ENCODE measurements around the gene VSIG8.

The VSIG8 gene

GRCh38 chr1:159856576-159856975 lies 5.9 kb downstream of the VSIG8 start:
- DNase-seq (ENCODE audit: low spot score), result no peak

GRCh38 chr1:159855709-159856108 lies 6.7 kb downstream of the VSIG8 start:
- DNase-seq (ENCODE audit: low spot score), result no peak

GRCh38 chr1:159854693-159855192 lies 7.7 kb downstream of the VSIG8 start:
- DNase-seq (ENCODE audit: low spot score), result peak; percentile 94

DNA sequence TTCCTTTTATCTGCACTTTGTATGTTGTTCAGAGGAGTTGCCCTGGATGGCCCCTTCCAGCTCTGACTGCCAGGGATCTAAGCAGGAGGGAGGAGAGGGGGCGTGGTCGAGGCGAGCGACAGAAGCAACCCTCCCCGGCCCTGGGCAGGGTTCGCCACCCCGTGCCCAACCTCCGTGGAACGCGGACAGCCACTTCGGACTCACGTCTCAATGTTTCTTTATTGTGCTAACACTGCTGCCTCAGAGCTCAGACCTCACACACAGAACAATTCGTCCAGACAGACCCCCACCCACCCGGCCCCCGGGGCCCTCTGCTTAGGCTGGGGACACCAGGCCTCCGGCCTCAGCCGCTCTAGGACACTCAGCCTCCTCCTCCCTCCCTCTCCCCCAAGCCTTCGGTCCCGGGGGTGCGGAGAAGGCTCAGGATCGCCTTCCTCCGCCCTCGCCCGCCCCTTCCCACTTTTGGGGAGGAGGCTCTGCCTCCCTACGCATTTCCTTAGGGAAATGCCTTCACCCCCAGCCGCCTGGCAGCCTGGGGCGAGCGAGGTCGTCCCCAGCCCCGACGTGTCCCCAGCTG lies 8.3 kb downstream of the VSIG8 start:
- peak; percentile 83 for DNase-seq (ENCODE audit: low spot score)

DNA sequence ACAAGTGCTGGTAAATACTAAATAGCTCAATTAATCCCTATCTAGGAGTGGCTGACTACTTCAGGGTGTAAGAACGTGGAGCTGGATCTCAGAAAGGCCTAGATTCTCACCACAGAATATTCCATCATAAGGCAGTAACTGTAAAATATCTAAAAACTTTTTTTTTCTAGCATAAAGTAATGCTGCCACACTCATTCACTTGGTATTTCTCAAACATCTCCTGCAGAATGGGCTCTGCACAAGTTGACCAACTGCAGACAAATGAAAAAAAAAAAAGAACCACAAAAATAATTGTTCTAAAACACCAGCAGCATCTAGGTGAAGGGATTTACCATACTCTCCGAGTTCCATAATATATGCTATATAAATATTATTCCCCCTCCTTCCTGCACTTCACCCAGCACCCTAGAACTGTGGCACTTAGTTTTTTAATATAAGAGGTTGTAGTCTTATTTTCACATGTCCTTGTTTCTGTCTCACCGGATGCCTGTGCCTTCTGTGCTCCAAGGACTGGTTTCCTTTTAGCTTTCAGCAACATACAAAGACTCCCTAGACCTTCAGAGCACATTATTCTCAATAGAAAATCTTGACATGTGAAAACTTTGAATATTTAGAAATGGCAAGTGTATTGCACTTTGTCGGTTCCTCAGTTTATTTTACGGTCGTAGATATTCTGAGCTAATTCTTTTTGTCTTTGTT lies 8.9 kb downstream of the VSIG8 start:
- peak; percentile 29 for DNase-seq (ENCODE audit: low spot score)

DNA sequence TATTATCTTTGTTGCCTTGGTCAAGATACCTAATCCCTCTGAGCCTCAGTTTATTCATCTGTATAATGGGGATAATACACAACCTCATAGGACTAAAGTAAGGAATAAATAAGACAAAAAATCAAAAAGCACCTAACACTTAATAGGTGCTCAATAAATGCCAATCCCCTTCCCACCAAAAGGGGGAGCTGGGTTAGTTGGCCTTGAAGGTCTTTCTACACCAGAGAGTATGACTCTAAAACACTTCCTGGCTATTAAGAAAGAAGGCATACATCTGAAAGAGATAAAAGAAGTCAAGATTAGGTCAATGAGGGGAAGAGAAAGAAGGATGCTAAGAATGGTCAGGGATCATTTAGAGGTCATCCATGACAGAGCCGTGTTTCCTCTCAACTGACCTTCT lies 11.1 kb downstream of the VSIG8 start:
- DNase-seq (ENCODE audit: low spot score), result no peak

DNA sequence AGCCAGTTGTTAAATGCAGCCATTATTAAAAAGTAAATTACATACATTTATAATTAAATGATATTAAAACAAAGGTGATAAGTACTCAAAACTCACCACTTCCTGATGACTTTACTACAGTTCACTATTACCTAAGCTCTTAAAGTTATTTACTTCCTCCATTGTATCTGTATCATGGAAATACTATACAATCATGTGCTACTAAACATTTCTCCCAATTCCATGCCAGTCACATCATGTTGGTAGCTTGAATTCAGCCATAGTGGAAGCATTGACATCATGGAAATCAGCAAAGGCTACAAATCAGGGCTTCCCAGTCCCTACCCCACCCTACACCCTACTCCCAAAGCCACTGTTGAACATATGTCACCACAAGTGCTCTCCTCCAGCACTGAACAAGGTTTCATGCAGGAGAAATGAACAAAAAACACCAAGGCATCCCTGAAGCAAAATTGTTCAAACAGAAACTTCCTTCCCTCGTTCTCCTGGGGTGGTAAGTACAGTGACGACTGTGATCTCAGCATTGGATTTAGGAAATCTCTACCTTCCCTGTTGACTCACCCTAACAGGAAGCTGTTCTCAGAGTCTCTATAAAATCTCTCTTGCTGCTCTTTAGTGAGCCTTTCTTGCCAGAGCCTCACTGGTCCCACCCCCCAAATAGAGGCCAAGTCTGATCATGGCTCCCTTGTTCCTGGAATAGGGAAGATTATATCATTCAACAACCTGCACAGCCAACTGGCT lies 12.7 kb downstream of the VSIG8 start:
- DNase-seq (ENCODE audit: low spot score), result no peak

- no peak for DNase-seq (ENCODE audit: low spot score)
Measured at GRCh38 chr1:159848326-159848725, 14.1 kb downstream of the VSIG8 start.

GRCh38 chr1:159847231-159847630 lies 15.2 kb downstream of the VSIG8 start:
- DNase-seq (ENCODE audit: low spot score), result no peak

- no peak for DNase-seq (ENCODE audit: low spot score)
Measured at GRCh38 chr1:159845751-159846629, 16.5 kb downstream of the VSIG8 start.

DNA sequence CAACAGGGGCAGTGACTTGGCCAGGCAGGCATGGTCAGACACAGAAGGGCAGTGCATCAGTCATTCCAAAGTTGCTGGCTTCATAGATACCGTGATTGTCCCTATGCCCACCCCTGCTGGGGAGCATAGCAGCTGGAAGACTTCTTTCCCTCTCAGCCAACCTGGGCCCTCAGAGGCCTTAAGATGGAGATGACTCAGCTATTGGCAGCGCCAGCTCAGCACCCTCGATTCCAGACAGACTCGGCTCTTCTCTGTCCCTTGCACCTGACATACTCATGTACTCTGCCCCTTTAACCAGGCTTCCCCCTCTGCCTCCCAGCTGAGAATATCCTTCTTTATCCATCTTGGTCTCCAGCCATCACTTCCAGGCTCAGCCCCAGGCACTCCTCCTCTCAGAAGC lies 19.0 kb downstream of the VSIG8 start:
- no peak for DNase-seq (ENCODE audit: low spot score)

DNA sequence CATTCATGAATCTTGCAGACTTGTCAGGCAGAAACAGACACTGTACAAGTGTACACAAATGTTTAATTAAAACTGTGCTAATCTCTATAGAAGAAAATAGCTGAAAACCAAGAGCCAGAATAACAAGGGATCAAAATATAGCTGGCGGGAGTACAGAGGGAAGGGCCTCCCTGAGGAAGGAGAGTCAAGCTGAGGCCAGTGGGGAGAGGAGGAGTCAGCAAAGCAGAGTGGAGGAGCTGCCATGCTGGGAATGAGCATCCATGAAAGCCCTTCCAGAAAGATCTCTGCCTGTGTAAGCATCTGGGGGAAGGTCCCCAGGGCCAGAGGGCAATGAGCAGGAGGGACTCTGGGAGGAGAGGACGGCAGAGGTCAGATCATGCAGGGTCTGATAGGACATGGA lies 20.7 kb downstream of the VSIG8 start:
- no peak for DNase-seq (ENCODE audit: low spot score)

- no peak for DNase-seq (ENCODE audit: low spot score)
Measured at GRCh38 chr1:159839116-159839849, 23.2 kb downstream of the VSIG8 start.

DNA sequence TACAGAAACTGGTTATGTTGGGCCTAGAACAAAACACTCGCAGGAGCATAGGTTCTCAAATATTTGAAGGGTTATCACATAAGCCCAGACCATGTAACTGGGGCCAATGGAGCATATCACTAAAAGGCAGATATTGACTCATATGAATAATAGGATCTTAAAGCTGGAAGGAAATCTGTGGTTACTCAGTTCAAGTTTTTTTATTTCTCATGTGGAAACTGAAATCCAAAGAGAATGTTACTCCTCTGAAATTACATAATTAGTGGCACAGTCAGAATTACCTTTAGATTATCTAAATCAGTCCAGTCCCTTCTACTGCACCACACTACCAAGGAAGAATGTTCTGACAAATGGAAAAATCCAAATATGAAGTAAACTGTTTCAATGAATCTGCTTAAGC lies 23.7 kb downstream of the VSIG8 start:
- no peak for DNase-seq (ENCODE audit: low spot score)

DNA sequence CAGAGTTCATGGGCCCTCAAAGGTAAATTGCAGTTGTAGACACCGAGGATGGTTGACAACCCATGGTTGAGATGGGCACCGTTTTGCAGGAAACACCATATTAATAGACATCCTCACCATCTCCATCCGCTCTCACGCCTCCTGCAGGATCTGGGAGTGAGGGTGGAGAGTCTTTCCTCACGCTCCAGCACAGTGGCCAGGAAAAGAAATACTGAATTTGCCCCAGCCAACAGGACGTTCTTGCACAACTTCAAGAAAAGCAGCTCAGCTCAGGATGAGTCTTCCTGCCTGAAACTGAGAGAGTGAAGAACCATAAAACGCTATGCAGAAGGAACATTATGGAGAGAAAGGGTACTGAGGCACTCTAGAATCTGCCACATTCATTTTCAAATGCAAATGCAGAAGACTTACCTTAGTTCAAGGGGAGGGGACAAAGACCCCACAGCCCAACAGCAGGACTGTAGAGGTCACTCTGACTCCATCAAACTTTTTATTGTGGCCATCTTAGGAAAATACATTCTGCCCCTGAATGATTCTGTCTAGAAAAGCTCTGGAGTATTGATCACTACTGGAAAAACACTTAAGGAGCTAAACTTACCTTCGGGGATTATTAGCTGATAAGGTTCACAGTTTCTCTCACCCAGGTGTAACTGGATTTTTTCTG lies 26.5 kb downstream of the VSIG8 start:
- DNase-seq (ENCODE audit: low spot score), result no peak

DNA sequence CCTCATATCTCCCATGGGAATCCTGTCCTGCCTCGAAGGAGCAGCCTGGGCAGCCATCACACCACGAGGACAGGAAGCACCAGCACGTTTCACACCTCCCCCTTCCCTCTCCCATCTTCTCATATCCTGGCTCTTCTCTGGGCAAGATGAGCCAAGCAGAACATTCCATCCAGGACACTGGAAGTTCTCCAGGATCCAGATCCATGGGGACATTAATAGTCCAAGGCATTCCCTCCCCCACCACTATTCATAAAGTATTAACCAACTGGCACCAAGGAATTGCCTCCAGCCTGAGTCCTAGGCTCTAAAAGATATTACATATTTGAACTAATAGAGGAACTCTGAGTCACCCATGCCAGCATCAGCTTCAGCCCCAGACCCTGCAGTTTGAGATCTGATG lies 27.1 kb downstream of the VSIG8 start:
- no peak for DNase-seq (ENCODE audit: low spot score)

DNA sequence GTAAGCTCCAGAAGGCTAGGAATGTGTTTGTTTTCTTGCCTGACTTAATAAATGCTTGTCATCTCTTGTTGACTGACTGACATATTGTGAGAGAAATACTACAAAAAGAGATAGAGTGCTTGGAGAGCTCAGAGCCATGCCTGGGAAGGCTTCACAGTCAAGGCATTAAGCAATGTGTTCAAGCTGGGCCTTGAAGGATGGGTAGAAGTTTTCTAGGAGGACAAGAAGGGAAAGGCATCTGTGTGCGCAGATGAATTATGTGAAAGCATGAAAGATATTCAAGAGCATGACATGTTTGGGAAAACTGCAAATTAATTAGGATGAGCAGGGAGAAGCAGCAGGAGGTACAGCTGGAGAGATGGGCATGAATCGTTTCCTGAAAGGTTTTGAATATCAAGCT lies 30.1 kb downstream of the VSIG8 start:
- no peak for DNase-seq (ENCODE audit: low spot score)

GRCh38 chr1:159831412-159832141 lies 30.9 kb downstream of the VSIG8 start:
- DNase-seq (ENCODE audit: low spot score), result no peak

DNA sequence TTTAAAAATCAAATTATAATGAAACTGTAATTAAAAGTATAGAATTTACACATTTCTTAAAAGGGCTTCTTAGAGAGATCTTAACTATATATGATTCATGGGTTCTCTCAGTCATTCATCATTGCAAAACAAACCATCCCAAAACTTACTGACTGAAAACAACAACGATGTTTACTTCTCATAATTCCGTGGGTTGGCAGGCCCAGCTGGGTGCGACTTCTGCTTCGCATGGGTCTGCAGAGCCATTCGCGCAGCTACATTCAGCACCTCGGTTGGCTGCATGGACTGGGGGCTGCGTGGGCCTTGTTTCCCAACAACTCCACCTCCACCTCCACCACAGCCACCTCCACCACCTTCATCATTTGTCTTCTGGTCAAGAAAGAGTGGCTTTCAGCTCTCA lies 31.7 kb downstream of the VSIG8 start:
- no peak for DNase-seq (ENCODE audit: low spot score)

DNA sequence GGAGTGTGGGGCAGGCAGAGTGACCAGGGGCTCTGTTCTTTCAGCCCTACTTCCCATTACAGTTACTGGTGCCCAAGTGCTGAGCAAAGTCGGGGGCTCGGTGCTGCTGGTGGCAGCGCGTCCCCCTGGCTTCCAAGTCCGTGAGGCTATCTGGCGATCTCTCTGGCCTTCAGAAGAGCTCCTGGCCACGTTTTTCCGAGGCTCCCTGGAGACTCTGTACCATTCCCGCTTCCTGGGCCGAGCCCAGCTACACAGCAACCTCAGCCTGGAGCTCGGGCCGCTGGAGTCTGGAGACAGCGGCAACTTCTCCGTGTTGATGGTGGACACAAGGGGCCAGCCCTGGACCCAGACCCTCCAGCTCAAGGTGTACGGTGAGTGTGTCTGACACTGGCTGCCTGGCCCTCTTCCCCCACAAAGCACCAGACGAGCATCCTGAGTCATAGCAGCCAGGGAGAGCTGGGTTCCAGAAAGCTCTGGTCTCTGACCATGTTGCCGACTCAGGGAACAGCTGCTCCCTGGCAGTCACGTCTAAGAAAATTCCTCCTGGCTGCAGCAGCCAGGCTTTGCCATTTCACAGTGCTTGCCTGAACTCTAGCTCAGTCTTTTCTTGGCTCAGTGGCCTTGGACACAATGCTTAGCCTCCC lies 32.5 kb downstream of the VSIG8 start:
- DNase-seq (ENCODE audit: low spot score), result peak; percentile 86
